CD8-positive, alpha-beta memory T cell (primary cell): Measurements from ENCODE around the gene BCL7B. TPM values are rescaled to one million over a fixed set of nuclear protein-coding genes. Genes with fewer than 3 reads are reported as not detected.
A peak's percentile ranks its signal among the peaks of the same experiment; 100 is the strongest.
"Not testable (repeated sequence)": the region's sequence is repeated elsewhere in the genome, so short reads cannot be mapped to it uniquely, and the experiment has no call there.

ENCODE experiments used
- CTCF ChIA-PET: fragments of 350-600 bp; sonication (Branson Sonifier 250); formaldehyde crosslinking; loops from one replicate; lab custom pipeline; 2021; ENCODE audit warnings: antibody characterized with exemption; lab: Charles Lee
- POLR2A ChIA-PET: fragments of 350-600 bp; sonication (Branson Sonifier 250); formaldehyde crosslinking; loops from one replicate; lab custom pipeline; 2021; ENCODE audit warnings: antibody characterized with exemption; lab: Charles Lee
- DNase-seq, 5 donors: peaks; one replicate each; pipeline versions ENCODE4 v3.0.0 to v3.0.0-alpha.2; 2020 to 2022; ENCODE audit warnings: mixed read lengths in 1 of 5
- H3K27ac ChIP-seq: one replicate; pipeline ENCODE4 v1.7.0; 2013; ENCODE audit warnings: low read depth, mild to moderate bottlenecking, low read length, moderate library complexity
- H3K27me3 ChIP-seq: 2 replicates; pipeline ENCODE4 v1.7.0; 2013; ENCODE audit warnings: low read length, mild to moderate bottlenecking; ENCODE audit not compliant: insufficient read depth, poor library complexity, severe bottlenecking
- H3K36me3 ChIP-seq: 2 replicates; pipeline ENCODE4 v1.7.0; 2013; ENCODE audit warnings: mild to moderate bottlenecking, low read length, moderate library complexity; ENCODE audit not compliant: insufficient read depth
- H3K4me1 ChIP-seq: 2 replicates; pipeline ENCODE4 v1.7.0; 2013; ENCODE audit warnings: mild to moderate bottlenecking, low read length, moderate library complexity; ENCODE audit not compliant: insufficient read depth
- H3K4me3 ChIP-seq: 2 replicates; pipeline ENCODE4 v1.7.0; 2013; ENCODE audit warnings: mild to moderate bottlenecking, low read length
- H3K9me3 ChIP-seq: 2 replicates; pipeline ENCODE4 v1.7.0; 2013; ENCODE audit warnings: mild to moderate bottlenecking, low read length
- H3K27ac Mint-ChIP-seq, 8 donors: one replicate each; pipeline ENCODE4 v1.8.0; 2020 to 2021; ENCODE audit warnings: mixed read lengths in 8 of 8, mild to moderate bottlenecking in 6 of 8, inconsistent platforms in 3 of 8, moderate library complexity in 3 of 8
- H3K27me3 Mint-ChIP-seq, 2 donors: one replicate each; pipeline ENCODE4 v1.8.0; 2020 to 2021; ENCODE audit warnings: mixed read lengths in 2 of 2, mild to moderate bottlenecking in 1 of 2, moderate library complexity in 1 of 2
- H3K36me3 Mint-ChIP-seq, 3 donors: one replicate each; pipeline ENCODE4 v1.8.0; 2020 to 2021; ENCODE audit warnings: mixed read lengths in 3 of 3, inconsistent platforms in 1 of 3, mild to moderate bottlenecking in 1 of 3
- H3K4me1 Mint-ChIP-seq, 3 donors: one replicate each; pipeline ENCODE4 v1.8.0; 2020 to 2021; ENCODE audit warnings: mixed read lengths in 3 of 3, inconsistent platforms in 1 of 3, mild to moderate bottlenecking in 1 of 3
- H3K4me3 Mint-ChIP-seq, 7 donors: one replicate each; pipeline ENCODE4 v1.8.0; 2020 to 2021; ENCODE audit warnings: mixed read lengths in 7 of 7, mild to moderate bottlenecking in 6 of 7, moderate library complexity in 4 of 7, inconsistent platforms in 2 of 7
- H3K9me3 Mint-ChIP-seq, 5 donors: one replicate each; pipeline ENCODE4 v1.8.0; 2020 to 2022; ENCODE audit warnings: mixed read lengths in 5 of 5, mild to moderate bottlenecking in 3 of 5, moderate library complexity in 2 of 5, inconsistent platforms in 1 of 5
- polyA plus RNA-seq: library from polyadenylated mRNA; unstranded; fragments of 300-500 nt; fragmentation: Illumina TruSeq; gene quantifications from one replicate; pipeline ENCODE4 v1.2.3, GENCODE V29; 2021
- total RNA-seq, 2 experiments: library from RNA; stranded (reverse); gene quantifications; one replicate each; pipeline ENCODE4 v1.2.3, GENCODE V29; 2021

BCL7B gene
- total and polyA plus RNA-seq, 3 experiments from 2014 or later = 68.9 to 101 (median 72.6) TPM

DNA sequence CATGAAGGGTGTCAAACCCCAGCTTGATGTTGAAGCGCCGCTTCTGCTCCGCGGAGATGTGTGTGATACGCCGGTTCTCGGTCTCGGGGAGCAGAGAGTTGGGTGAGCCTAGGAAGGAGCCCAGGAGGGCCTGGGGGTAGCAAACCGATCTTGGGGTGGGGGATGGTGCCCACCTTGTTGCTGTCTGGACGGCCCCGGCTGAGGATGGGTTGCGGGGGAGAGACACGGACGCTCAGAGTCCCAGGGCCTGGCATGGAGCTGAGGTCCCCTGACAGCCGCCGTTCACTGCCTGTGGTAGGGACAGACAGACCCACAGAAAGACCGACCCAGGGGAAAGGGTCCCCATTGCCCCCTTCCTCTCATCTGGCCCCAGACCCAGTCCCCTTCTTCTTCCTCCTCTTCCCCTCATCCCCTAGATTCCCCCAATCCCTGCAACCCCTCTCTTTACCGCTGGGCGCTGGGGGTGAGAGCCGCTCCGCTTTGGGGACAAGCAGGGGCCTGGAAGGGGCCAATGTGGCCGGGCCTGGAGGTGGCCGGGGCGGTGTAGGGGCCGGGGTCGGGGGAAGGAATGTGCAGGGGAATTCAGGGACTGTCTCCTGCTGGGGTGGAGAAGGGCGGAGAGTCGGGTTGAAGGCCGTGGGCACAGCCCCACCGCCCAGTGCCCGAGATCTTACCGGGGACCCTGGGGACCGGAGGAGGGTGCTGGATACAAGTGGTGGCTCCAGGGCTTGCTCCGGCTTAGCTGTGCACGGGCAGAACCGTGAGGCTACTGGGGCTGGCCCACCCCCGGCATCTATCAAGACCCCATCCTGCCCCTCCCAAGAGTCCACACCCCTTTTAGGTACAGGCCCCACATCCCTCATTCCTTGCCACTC lies 38.9 kb upstream of the BCL7B start:
- H3K4me1 Mint-ChIP-seq = no peaks in the 10 kb centered on the region
- H3K27ac Mint-ChIP-seq = no peak overlapping the region
- H3K36me3 Mint-ChIP-seq = no peaks in the 10 kb centered on the region
- Histone ChIP-seq H3K9me3 (no peaks in the 10 kb centered on the region), H3K4me3 (no peak overlapping the region), H3K27me3 (no peaks in the 10 kb centered on the region), H3K36me3 (no peaks in the 10 kb centered on the region), H3K4me1 (no peaks in the 10 kb centered on the region), H3K27ac (no peak overlapping the region)
- DNase-seq = no peak
- no peaks in the 10 kb centered on the region for H3K9me3 Mint-ChIP-seq
- ChIA-PET CTCF (interaction anchor here (1.2 to 1.4 kb wide), 2 partner anchors 10 to 11 kb away, joined by 3 to 5 read pairs; no protein-coding TSS in a partner anchor), POLR2A (no interaction called here)
- H3K27me3 Mint-ChIP-seq = peaks cover 18 to 19% of the 10 kb centered on the region in 2 donors
- no peak overlapping the region for H3K4me3 Mint-ChIP-seq

- Mint-ChIP-seq H3K9me3 (no peaks in the 10 kb centered on the region), H3K4me1 (no peaks in the 10 kb centered on the region), H3K27ac (no peak overlapping the region), H3K36me3 (no peaks in the 10 kb centered on the region), H3K4me3 (no peak overlapping the region), H3K27me3 (peaks cover 19 to 20% of the 10 kb centered on the region in 2 donors)
- H3K4me1 ChIP-seq = no peaks in the 10 kb centered on the region
- H3K27ac ChIP-seq = no peak overlapping the region
- H3K27me3 ChIP-seq = no peaks in the 10 kb centered on the region
- no peak overlapping the region for H3K4me3 ChIP-seq
- ChIA-PET POLR2A (no interaction called here), CTCF (interaction anchor here (0.6 to 1.8 kb wide), 3 partner anchors 9 to 138 kb away, joined by 3 to 5 read pairs (median 3); no protein-coding TSS in a partner anchor)
- DNase-seq = no peak
- H3K36me3 ChIP-seq = no peaks in the 10 kb centered on the region
- no peaks in the 10 kb centered on the region for H3K9me3 ChIP-seq
These were observed 37.9 kb upstream of the BCL7B start for GRCh38 chr7:73595358-73595757.

- ChIA-PET POLR2A (interaction anchor here (0.6 kb wide), 1 partner anchor 28 kb away, joined by 3 read pairs; no protein-coding TSS in a partner anchor), CTCF (interaction anchor here (1.4 to 1.8 kb wide), 2 partner anchors 11 to 14 kb away, joined by 3 to 4 read pairs; no protein-coding TSS in a partner anchor)
- H3K9me3 Mint-ChIP-seq = no peaks in the 10 kb centered on the region
These were observed 35.9 kb upstream of the BCL7B start for GRCh38 chr7:73593207-73594045.

DNA sequence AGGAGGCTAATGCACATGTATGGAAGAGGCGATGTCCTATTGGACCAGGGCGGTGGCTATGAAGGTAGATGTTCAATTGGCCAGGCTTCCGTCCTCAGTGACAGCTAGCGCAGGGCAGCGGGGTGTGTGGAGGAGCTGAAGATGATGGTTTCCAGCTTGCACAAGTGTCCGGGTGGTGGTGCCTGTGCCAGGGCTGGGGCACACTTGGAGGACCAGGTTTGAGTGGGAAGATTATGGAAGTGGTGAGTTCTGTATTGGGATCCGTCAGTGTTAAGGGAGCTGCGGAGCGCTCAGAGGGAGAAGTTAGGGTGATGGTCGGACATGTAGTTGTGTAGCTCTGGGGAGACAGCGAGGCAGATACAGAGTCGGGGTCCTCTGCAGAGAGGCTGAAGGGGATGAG lies 29.4 kb upstream of the BCL7B start:
- Histone ChIP-seq H3K4me1 (no peaks in the 10 kb centered on the region), H3K9me3 (no peaks in the 10 kb centered on the region), H3K27ac (no peak overlapping the region), H3K36me3 (no peaks in the 10 kb centered on the region), H3K27me3 (no peaks in the 10 kb centered on the region), H3K4me3 (no peak overlapping the region)
- H3K4me3 Mint-ChIP-seq = no peak overlapping the region
- no peaks in the 10 kb centered on the region for H3K9me3 Mint-ChIP-seq
- peak in 1 of 5 donors; percentile 28 for DNase-seq
- ChIA-PET POLR2A (interaction anchor here (0.6 kb wide), 1 partner anchor 89 kb away, joined by 4 read pairs; no protein-coding TSS in a partner anchor), CTCF (interaction anchor here (1.3 to 1.6 kb wide), 2 partner anchors 88 to 148 kb away, joined by 3 to 8 read pairs; no protein-coding TSS in a partner anchor)
- no peaks in the 10 kb centered on the region for H3K36me3 Mint-ChIP-seq
- peaks cover 0 to 4% of the 10 kb centered on the region in 2 donors for H3K27me3 Mint-ChIP-seq
- peak overlapping the region in 3 of 8 donors; percentile 4 to 30 (median 21) for H3K27ac Mint-ChIP-seq
- H3K4me1 Mint-ChIP-seq = peaks cover 4 to 5% (median 5%) of the 10 kb centered on the region in 3 donors

More at GRCh38 chr7:73593207-73594045, 35.9 kb upstream of the BCL7B start:
- H3K36me3 Mint-ChIP-seq = no peaks in the 10 kb centered on the region
- Histone ChIP-seq H3K4me3 (no peak overlapping the region), H3K9me3 (no peaks in the 10 kb centered on the region), H3K27ac (no peak overlapping the region), H3K4me1 (no peaks in the 10 kb centered on the region), H3K27me3 (no peaks in the 10 kb centered on the region), H3K36me3 (no peaks in the 10 kb centered on the region)
- H3K27ac Mint-ChIP-seq = peak overlapping the region in 3 of 8 donors; percentile 12 to 43 (median 18)
- DNase-seq = no peak
- no peak overlapping the region for H3K4me3 Mint-ChIP-seq
- H3K27me3 Mint-ChIP-seq = peaks cover 11 to 18% of the 10 kb centered on the region in 2 donors
- no peaks in the 10 kb centered on the region for H3K4me1 Mint-ChIP-seq

GRCh38 chr7:73585196-73585595 lies 27.7 kb upstream of the BCL7B start:
- no peak overlapping the region for H3K4me3 ChIP-seq
- no peaks in the 10 kb centered on the region for H3K9me3 ChIP-seq
- ChIA-PET CTCF (interaction anchor here (0.7 to 3.8 kb wide), 4 partner anchors 17 to 149 kb away, joined by 4 to 12 read pairs (median 4); no protein-coding TSS in a partner anchor), POLR2A (no interaction called here)
- H3K36me3 Mint-ChIP-seq = no peaks in the 10 kb centered on the region
- DNase-seq = no peak
- H3K27ac Mint-ChIP-seq = no peak overlapping the region
- no peak overlapping the region for H3K4me3 Mint-ChIP-seq
- no peaks in the 10 kb centered on the region for H3K9me3 Mint-ChIP-seq
- no peaks in the 10 kb centered on the region for H3K27me3 ChIP-seq
- no peaks in the 10 kb centered on the region for H3K4me1 ChIP-seq
- H3K27me3 Mint-ChIP-seq = peaks cover 0 to 2% of the 10 kb centered on the region in 2 donors
- no peaks in the 10 kb centered on the region for H3K36me3 ChIP-seq
- H3K27ac ChIP-seq = no peak overlapping the region
- peaks cover 4 to 5% (median 5%) of the 10 kb centered on the region in 3 donors for H3K4me1 Mint-ChIP-seq

GRCh38 chr7:73582664-73583202 lies 25.2 kb upstream of the BCL7B start:
- H3K4me3 Mint-ChIP-seq = no peak overlapping the region
- peaks cover 11 to 17% (median 17%) of the 10 kb centered on the region in 3 donors for H3K4me1 Mint-ChIP-seq
- Histone ChIP-seq H3K4me1 (peaks cover 8% of the 10 kb centered on the region), H3K9me3 (no peaks in the 10 kb centered on the region), H3K27ac (no peak overlapping the region), H3K27me3 (no peaks in the 10 kb centered on the region), H3K4me3 (no peak overlapping the region), H3K36me3 (no peaks in the 10 kb centered on the region)
- H3K9me3 Mint-ChIP-seq = no peaks in the 10 kb centered on the region
- no peak for DNase-seq
- ChIA-PET POLR2A (no interaction called here), CTCF (interaction anchor here (3.8 kb wide), 1 partner anchor 24 kb away, joined by 12 read pairs; no protein-coding TSS in a partner anchor)
- no peaks in the 10 kb centered on the region for H3K27me3 Mint-ChIP-seq
- H3K27ac Mint-ChIP-seq = no peak overlapping the region
- peaks cover 0 to 7% (median 0%) of the 10 kb centered on the region in 3 donors for H3K36me3 Mint-ChIP-seq

- H3K27me3 Mint-ChIP-seq, H3K4me3 Mint-ChIP-seq, DNase-seq, H3K27ac ChIP-seq, POLR2A ChIA-PET, H3K4me3 ChIP-seq, H3K27me3 ChIP-seq, H3K9me3 Mint-ChIP-seq, H3K36me3 ChIP-seq, H3K27ac Mint-ChIP-seq, H3K9me3 ChIP-seq: not testable (repeated sequence)
- CTCF ChIA-PET = interaction anchor here (1.2 kb wide), 1 partner anchor 26 kb away, joined by 3 read pairs; no protein-coding TSS in a partner anchor
- Mint-ChIP-seq H3K4me1 (peaks cover 15 to 29% (median 29%) of the 10 kb centered on the region in 3 donors), H3K36me3 (peaks cover 0 to 11% (median 1%) of the 10 kb centered on the region in 3 donors)
- peaks cover 22% of the 10 kb centered on the region for H3K4me1 ChIP-seq
These were observed 23.5 kb upstream of the BCL7B start for GRCh38 chr7:73581006-73581405.
